ENCODE data around the gene EFCAB8.

- TF ChIP-seq CTCF (IDR thresholded peaks at IDR 0.05; ENCODE audit: low read depth, low read length, missing input control) = no peak
- TF ChIP-seq SP1 (IDR thresholded peaks at IDR 0.05) = no peak
- TF ChIP-seq ZBTB33 (IDR thresholded peaks at IDR 0.05) = no peak
- TF ChIP-seq HNF4G (IDR thresholded peaks at IDR 0.05) = no peak
- no peak for TF ChIP-seq JUND (IDR thresholded peaks at IDR 0.05)
- TF ChIP-seq RAD21 (IDR thresholded peaks at IDR 0.05) = no peak
- no peak for TF ChIP-seq FOXA1 (IDR thresholded peaks at IDR 0.05)
- no peak for TF ChIP-seq ATF3 (IDR thresholded peaks at IDR 0.05)
- TF ChIP-seq MAX (IDR thresholded peaks at IDR 0.05) = no peak
- no peak for TF ChIP-seq GABPA (IDR thresholded peaks at IDR 0.05 in 1 of 2, conservative IDR thresholded peaks at IDR 0.05 in 1 of 2)
Measured at GRCh38 chr20:32819992-32820697, 38.6 kb upstream of the EFCAB8 start.

Data from liver (tissue), 3 donors.